Measurements from ENCODE around the gene CCR1.

CCR1 gene

DNA sequence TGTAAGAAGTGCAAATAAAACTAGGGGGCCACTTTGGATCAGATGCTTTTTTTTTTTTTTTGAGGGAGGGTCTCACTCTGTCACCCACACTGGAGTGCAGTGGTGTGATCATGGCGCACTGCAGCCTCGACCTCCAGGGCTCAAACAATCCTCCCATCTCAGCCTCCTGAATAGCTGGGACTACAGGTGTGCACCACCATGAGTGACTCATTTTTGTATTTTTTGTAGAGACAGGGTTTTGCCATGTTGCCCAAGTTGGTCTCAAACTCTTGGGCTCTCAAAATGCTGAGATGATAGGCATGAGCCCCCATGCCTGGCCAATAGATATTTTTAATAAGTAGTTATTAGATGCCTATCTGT is 20.8 kb downstream of the CCR1 start:
- no peak overlapping the region for H4K5ac ChIP-seq (ENCODE audit: low read length)
- no peak overlapping the region for H2BK120ac ChIP-seq (ENCODE audit: low read depth, low read length)
- H3K23ac ChIP-seq (ENCODE audit: low read length): no peak overlapping the region
- H2AK5ac ChIP-seq (ENCODE audit: low read length): no peak overlapping the region
- no peak overlapping the region for H3K4me3 ChIP-seq (ENCODE audit: low read length)
- DNase-seq: no peak
- H2BK15ac ChIP-seq (replicated peaks; ENCODE audit: low read depth): no peak overlapping the region
- no peak overlapping the region for H3K9ac ChIP-seq (ENCODE audit: low read length)
- H2BK5ac ChIP-seq (ENCODE audit: low read length): no peak overlapping the region
- H3K27me3 ChIP-seq (ENCODE audit: insufficient read depth, low read length, poor library complexity): no peaks in the 10 kb centered on the region
- H3K4me1 ChIP-seq (ENCODE audit: control insufficient read depth, low read depth, low read length): no peaks in the 10 kb centered on the region
- H3K27ac ChIP-seq (ENCODE audit: low read depth, low read length): no peak overlapping the region
- no peak overlapping the region for H3K18ac ChIP-seq (ENCODE audit: low read length)
- no peak overlapping the region for H3K4me2 ChIP-seq (ENCODE audit: low read length)
- H3K79me1 ChIP-seq (ENCODE audit: low read length): no peaks in the 10 kb centered on the region
- no peak overlapping the region for H3K4ac ChIP-seq (ENCODE audit: low read depth, low read length)
- no peaks in the 10 kb centered on the region for H3K79me2 ChIP-seq (ENCODE audit: control insufficient read depth, insufficient read depth, low read length)
- no peak overlapping the region for H4K8ac ChIP-seq (ENCODE audit: low read depth, low read length)
- no peak overlapping the region for H3K56ac ChIP-seq (ENCODE audit: low read length)
- no peaks in the 10 kb centered on the region for H3K36me3 ChIP-seq (ENCODE audit: control insufficient read depth, insufficient read depth, low read length)
- WGBS (ENCODE audit: extremely low coverage, insufficient coverage, low lambda C conversion rate): no CpG with 5 or more reads among the region's 2 CpGs

DNA sequence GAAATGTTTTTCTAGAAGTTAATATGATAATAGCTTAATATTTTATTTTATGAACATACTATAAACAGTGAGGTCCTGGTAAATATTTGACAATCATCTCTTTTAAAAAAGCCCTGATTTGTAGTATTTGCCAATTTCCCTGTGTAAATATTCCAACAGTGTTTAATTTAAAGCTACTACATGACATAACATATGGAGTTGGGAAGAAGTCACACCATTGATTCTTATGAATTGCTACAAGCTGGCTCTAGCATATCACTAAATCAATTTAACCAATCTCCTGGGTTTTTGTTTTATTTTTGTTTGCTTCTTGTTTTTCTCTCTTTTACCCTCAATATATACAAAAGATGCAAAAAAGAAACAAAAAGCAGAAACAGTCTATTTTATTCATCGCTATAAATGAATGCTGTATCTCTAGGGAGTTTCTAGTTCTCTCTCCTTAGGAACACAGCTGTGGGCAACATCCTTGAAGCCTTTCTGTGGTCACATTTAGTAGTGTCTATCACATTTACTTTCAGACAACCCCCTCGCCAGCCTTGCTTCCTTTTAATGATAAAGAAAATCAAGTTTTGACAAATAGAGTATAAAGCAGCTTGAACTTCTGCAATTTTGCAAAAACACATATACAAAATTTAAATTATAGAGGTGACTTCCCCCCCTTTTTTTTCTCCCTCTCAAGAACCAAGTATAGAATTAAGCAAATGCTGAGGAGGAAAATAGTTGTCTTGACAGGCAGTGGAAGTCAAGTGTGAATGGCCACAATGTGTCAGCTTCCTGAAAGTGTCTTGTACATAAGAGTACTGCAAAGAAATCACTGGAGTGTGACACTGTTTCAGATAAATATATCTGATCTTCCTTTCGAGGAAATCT is 21.4 kb downstream of the CCR1 start:
- no peak overlapping the region for H2BK120ac ChIP-seq (ENCODE audit: low read depth, low read length)

DNA sequence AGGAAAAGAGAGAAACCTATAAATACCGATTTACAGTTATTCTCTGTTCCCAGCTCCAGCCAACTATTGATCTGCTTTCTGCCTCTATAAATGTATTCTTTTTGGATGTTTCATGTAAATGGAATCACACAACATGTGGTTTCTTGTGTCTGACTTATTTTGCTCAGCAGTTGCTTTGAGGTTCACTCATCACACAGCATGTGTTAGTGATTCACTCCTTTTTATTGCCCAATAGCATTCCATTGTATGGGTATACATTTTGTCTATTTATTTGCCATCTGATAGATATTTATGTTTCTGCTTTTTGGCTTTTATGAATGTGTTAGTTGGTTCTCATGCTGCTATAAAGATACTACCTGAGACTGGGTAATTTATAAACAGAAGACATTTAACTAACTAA is 23.6 kb downstream of the CCR1 start:
- Histone ChIP-seq H3K79me2 (ENCODE audit: control insufficient read depth, insufficient read depth, low read length) (no peaks in the 10 kb centered on the region), H3K23ac (ENCODE audit: low read length) (no peak overlapping the region), H3K4ac (ENCODE audit: low read depth, low read length) (no peak overlapping the region), H3K4me3 (ENCODE audit: low read length) (no peak overlapping the region), H3K4me1 (ENCODE audit: control insufficient read depth, low read depth, low read length) (no peaks in the 10 kb centered on the region), H4K5ac (ENCODE audit: low read length) (no peak overlapping the region), H2BK120ac (ENCODE audit: low read depth, low read length) (no peak overlapping the region), H2BK15ac (replicated peaks; ENCODE audit: low read depth) (no peak overlapping the region), H4K8ac (ENCODE audit: low read depth, low read length) (no peak overlapping the region), H3K18ac (ENCODE audit: low read length) (no peak overlapping the region), H3K9ac (ENCODE audit: low read length) (no peak overlapping the region), H3K27me3 (ENCODE audit: insufficient read depth, low read length, poor library complexity) (no peaks in the 10 kb centered on the region), H3K36me3 (ENCODE audit: control insufficient read depth, insufficient read depth, low read length) (no peaks in the 10 kb centered on the region), H3K4me2 (ENCODE audit: low read length) (no peak overlapping the region), H3K56ac (ENCODE audit: low read length) (no peak overlapping the region), H2BK5ac (ENCODE audit: low read length) (no peak overlapping the region), H3K27ac (ENCODE audit: low read depth, low read length) (no peak overlapping the region), H2AK5ac (ENCODE audit: low read length) (no peak overlapping the region), H3K79me1 (ENCODE audit: low read length) (no peaks in the 10 kb centered on the region)
- WGBS (ENCODE audit: extremely low coverage, insufficient coverage, low lambda C conversion rate): no CpG with 5 or more reads among the region's 1 CpG
- DNase-seq: no peak

More for the DNA sequence above, 21.4 kb downstream of the CCR1 start:
- no peak overlapping the region for H3K27ac ChIP-seq (ENCODE audit: low read depth, low read length)
- no peak overlapping the region for H3K23ac ChIP-seq (ENCODE audit: low read length)
- no peaks in the 10 kb centered on the region for H3K4me1 ChIP-seq (ENCODE audit: control insufficient read depth, low read depth, low read length)
- no peak overlapping the region for H3K9ac ChIP-seq (ENCODE audit: low read length)
- H4K5ac ChIP-seq (ENCODE audit: low read length): no peak overlapping the region
- no peak overlapping the region for H3K4ac ChIP-seq (ENCODE audit: low read depth, low read length)
- no peak overlapping the region for H3K4me2 ChIP-seq (ENCODE audit: low read length)
- H3K18ac ChIP-seq (ENCODE audit: low read length): no peak overlapping the region
- H2BK5ac ChIP-seq (ENCODE audit: low read length): no peak overlapping the region
- H2AK5ac ChIP-seq (ENCODE audit: low read length): no peak overlapping the region
- H3K79me1 ChIP-seq (ENCODE audit: low read length): no peaks in the 10 kb centered on the region
- H3K56ac ChIP-seq (ENCODE audit: low read length): no peak overlapping the region
- no peak overlapping the region for H3K4me3 ChIP-seq (ENCODE audit: low read length)
- no peaks in the 10 kb centered on the region for H3K36me3 ChIP-seq (ENCODE audit: control insufficient read depth, insufficient read depth, low read length)
- DNase-seq: no peak
- H4K8ac ChIP-seq (ENCODE audit: low read depth, low read length): no peak overlapping the region
- no CpG with 5 or more reads among the region's 3 CpGs for WGBS (ENCODE audit: extremely low coverage, insufficient coverage, low lambda C conversion rate)
- no peaks in the 10 kb centered on the region for H3K27me3 ChIP-seq (ENCODE audit: insufficient read depth, low read length, poor library complexity)
- no peak overlapping the region for H2BK15ac ChIP-seq (replicated peaks; ENCODE audit: low read depth)
- no peaks in the 10 kb centered on the region for H3K79me2 ChIP-seq (ENCODE audit: control insufficient read depth, insufficient read depth, low read length)

DNA sequence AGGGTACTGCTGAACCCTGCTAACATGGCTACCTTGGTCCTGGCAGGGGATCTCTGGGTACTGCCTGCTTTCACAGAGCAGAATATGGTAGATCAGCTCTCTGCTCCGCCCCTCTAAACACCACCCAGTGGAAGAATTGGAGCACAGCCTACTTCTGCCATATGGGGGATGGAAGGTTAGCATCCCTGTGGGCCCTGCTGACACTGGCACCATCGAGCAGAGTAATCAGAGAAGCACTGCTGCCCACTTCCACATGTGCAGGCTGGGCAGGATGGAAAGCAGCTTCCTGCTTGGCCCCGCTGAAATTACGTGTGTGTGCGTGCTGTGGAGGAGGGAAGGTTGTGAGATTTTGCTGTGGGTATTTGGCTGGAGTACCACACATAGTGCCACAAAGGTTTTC is 24.8 kb downstream of the CCR1 start:
- no peak overlapping the region for H3K18ac ChIP-seq (ENCODE audit: low read length)
- no peak overlapping the region for H2BK120ac ChIP-seq (ENCODE audit: low read depth, low read length)
- no peak overlapping the region for H3K4me2 ChIP-seq (ENCODE audit: low read length)
- H3K23ac ChIP-seq (ENCODE audit: low read length): no peak overlapping the region
- H4K5ac ChIP-seq (ENCODE audit: low read length): no peak overlapping the region
- H3K27ac ChIP-seq (ENCODE audit: low read depth, low read length): no peak overlapping the region
- no peaks in the 10 kb centered on the region for H3K36me3 ChIP-seq (ENCODE audit: control insufficient read depth, insufficient read depth, low read length)
- H2BK5ac ChIP-seq (ENCODE audit: low read length): no peak overlapping the region
- H3K4ac ChIP-seq (ENCODE audit: low read depth, low read length): no peak overlapping the region
- no peaks in the 10 kb centered on the region for H3K79me2 ChIP-seq (ENCODE audit: control insufficient read depth, insufficient read depth, low read length)
- no peak overlapping the region for H2AK5ac ChIP-seq (ENCODE audit: low read length)
- no CpG with 5 or more reads among the region's 5 CpGs for WGBS (ENCODE audit: extremely low coverage, insufficient coverage, low lambda C conversion rate)
- H3K27me3 ChIP-seq (ENCODE audit: insufficient read depth, low read length, poor library complexity): no peaks in the 10 kb centered on the region
- no peak overlapping the region for H3K9ac ChIP-seq (ENCODE audit: low read length)
- H2BK15ac ChIP-seq (replicated peaks; ENCODE audit: low read depth): no peak overlapping the region
- no peak overlapping the region for H3K4me3 ChIP-seq (ENCODE audit: low read length)
- no peak overlapping the region for H4K8ac ChIP-seq (ENCODE audit: low read depth, low read length)
- H3K4me1 ChIP-seq (ENCODE audit: control insufficient read depth, low read depth, low read length): no peaks in the 10 kb centered on the region
- no peak for DNase-seq
- H3K79me1 ChIP-seq (ENCODE audit: low read length): no peaks in the 10 kb centered on the region
- H3K56ac ChIP-seq (ENCODE audit: low read length): no peak overlapping the region

DNA sequence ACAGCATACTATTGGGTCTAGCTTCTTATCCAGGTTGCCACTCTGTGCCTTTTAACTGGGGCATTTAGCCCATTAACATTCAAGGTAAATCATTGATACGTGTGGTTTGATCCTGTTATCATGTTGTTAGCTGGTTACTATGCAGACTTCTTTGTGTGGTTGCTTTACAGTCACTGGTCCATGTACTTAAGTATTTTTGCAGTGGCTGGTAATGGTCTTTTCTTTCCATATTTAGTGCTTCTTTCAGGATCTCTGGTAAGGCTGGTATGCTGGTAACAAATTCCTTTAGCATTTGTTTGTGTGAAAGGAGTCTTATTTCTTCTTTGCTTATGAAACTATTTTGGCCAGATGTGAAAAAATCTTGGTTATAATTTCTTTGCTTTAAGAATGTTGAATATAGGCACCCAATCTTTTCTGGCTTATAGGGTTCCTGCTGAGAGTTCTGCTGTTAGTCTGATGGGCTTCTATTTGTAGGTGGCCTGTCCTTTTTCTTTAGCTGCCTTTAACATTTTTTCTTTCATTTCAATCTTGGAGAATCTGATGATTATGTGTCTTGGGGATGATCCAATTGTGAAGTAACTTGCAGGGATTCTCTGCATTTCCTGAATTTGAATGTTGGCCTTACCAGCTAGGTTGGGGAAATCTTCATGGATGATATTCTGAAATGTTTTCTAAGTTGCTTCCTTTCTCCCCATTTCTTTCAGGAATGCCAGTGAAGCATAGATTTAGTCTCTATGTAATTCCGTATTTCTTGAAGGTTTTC is 39.3 kb downstream of the CCR1 start:
- no peak overlapping the region for H3K18ac ChIP-seq (ENCODE audit: low read length)
- no peak overlapping the region for H4K5ac ChIP-seq (ENCODE audit: low read length)
- DNase-seq: no peak
- H2BK5ac ChIP-seq (ENCODE audit: low read length): no peak overlapping the region
- no peaks in the 10 kb centered on the region for H3K4me1 ChIP-seq (ENCODE audit: control insufficient read depth, low read depth, low read length)
- no peak overlapping the region for H3K56ac ChIP-seq (ENCODE audit: low read length)
- H3K79me1 ChIP-seq (ENCODE audit: low read length): no peaks in the 10 kb centered on the region
- no peaks in the 10 kb centered on the region for H3K36me3 ChIP-seq (ENCODE audit: control insufficient read depth, insufficient read depth, low read length)
- no peak overlapping the region for H2AK5ac ChIP-seq (ENCODE audit: low read length)
- no peak overlapping the region for H4K8ac ChIP-seq (ENCODE audit: low read depth, low read length)
- H3K23ac ChIP-seq (ENCODE audit: low read length): no peak overlapping the region
- no CpG with 5 or more reads among the region's 2 CpGs for WGBS (ENCODE audit: extremely low coverage, insufficient coverage, low lambda C conversion rate)
- H3K4me3 ChIP-seq (ENCODE audit: low read length): no peak overlapping the region
- H3K27me3 ChIP-seq (ENCODE audit: insufficient read depth, low read length, poor library complexity): no peaks in the 10 kb centered on the region
- H2BK15ac ChIP-seq (replicated peaks; ENCODE audit: low read depth): no peak overlapping the region
- no peak overlapping the region for H3K9ac ChIP-seq (ENCODE audit: low read length)
- H3K27ac ChIP-seq (ENCODE audit: low read depth, low read length): no peak overlapping the region
- no peak overlapping the region for H3K4ac ChIP-seq (ENCODE audit: low read depth, low read length)
- no peaks in the 10 kb centered on the region for H3K79me2 ChIP-seq (ENCODE audit: control insufficient read depth, insufficient read depth, low read length)
- no peak overlapping the region for H2BK120ac ChIP-seq (ENCODE audit: low read depth, low read length)
- H3K4me2 ChIP-seq (ENCODE audit: low read length): no peak overlapping the region

Measured in mesendoderm (in vitro differentiated cells).